ENCODE data around the gene DMRTB1.

DNA sequence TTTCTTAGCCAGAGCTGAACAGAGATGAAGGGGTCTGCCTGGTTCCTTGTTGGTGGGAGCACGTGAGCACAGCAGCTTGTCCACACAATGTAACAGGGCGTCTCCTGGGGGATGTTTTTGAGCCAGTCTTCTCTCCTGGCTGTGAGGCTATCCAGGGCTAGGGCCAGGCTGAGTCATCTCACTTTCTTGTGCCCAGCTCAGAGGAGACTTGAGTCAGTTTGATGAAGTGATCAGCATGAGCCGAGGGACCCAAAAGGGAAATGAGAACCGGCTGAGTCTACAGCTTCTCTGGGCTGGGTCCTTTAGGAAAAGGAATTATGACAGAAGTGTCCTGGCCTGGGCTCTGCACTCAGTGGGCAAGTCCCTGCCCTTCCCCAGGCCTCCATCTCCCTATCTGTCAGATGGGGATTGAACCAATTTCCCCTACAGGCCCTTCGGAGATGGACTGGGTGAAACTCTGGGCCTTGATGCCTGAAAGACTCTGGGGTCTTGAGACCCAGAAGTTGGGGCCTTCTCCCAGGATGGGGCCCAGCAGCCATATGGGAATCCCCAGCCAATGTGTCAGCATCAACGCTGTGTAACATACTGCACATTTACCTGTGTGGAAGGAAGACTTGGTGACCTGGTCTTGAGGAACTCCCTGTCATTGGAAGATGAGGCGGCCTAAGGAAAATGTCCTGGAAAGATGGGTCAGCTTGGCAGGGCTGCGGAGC lies 36.6 kb downstream of the DMRTB1 start:
- TF ChIP-seq POLR2A (IDR thresholded peaks at IDR 0.05) (no peak), CTCF (IDR thresholded peaks at IDR 0.05 in 8 of 11, conservative IDR thresholded peaks at IDR 0.05 in 3 of 11) (no peak), POLR2AphosphoS5 (IDR thresholded peaks at IDR 0.05) (no peak)
